GM21423 (cell line): ENCODE results near the gene PLXND1.

Source experiments
- ATAC-seq: cut with Tn5 transposase; IDR thresholded peaks from one replicate; pipeline ENCODE4 v1.9.1; 2021; ENCODE audit warnings: mild to moderate bottlenecking, moderate library complexity; ENCODE audit not compliant: unreplicated experiment

The PLXND1 gene

GRCh38 chr3:129585949-129586657, 20.4 kb downstream of the PLXND1 start:
- ATAC-seq: no peak

DNA sequence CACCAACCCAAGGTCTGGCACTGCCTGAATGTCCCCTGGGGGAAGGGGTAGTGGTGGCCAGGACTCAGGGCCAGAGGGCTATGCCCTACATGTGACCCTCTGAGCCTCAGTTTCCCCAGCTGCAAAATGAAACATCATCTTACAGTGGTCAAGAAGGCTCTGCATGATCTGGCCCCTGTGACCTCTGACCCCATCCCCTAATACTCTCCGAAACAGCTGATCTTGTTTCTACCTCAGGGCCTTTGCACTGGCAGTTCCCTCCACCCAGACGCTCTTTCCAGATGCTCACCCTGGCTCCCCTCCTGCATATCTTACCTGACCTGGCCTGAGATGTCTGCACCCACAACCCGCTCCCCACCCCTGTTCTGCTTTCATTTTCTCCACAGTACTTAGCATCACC, 21.8 kb downstream of the PLXND1 start:
- ATAC-seq: no peak

- no peak for ATAC-seq
These were observed 23.2 kb downstream of the PLXND1 start for GRCh38 chr3:129583289-129583688.

DNA sequence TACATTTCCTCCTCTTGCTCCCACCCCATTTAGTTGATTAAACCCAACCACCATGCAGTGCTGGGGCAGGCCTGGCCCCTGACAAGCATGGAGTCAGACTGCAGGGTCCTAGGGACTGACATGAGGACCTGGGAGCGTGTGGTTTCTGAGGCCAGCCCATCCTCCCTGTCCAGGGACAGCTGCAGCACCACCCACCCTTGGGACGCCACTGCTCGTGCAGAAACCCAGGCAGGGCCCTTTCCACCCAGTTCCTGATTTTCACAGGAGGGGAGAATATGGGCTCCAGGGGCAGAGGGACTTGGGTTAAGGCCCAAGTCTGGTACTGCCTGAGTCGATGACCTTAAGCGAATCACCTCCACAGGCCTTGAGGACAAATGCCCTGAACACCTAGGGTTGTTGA, 23.7 kb downstream of the PLXND1 start:
- ATAC-seq: no peak

DNA sequence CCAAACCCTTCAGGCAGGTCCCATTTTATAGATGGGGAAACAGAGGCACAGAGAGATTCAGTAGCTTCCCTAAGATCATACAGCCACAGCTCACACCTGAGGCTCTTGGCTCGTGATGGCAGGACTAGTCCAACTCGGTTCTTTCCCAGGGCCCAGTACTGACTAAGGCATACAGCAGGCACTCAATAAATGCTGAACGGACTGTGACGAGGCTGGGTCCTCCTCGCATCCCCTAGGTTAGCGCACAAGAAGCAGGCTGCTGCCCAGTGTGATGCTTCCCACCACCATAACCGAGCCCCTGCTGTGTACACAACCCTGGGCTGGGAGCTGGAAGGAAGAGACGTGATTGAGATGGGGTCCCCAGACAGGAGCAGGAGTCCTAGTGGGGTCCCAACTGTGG, 24.9 kb downstream of the PLXND1 start:
- ATAC-seq: no peak

GRCh38 chr3:129579991-129580390, 26.5 kb downstream of the PLXND1 start:
- no peak for ATAC-seq

GRCh38 chr3:129577925-129578786, 28.3 kb downstream of the PLXND1 start:
- ATAC-seq: peak; percentile 54

GRCh38 chr3:129577366-129577765, 29.1 kb downstream of the PLXND1 start:
- peak; percentile 1 for ATAC-seq

GRCh38 chr3:129576514-129577352, 29.7 kb downstream of the PLXND1 start:
- peak; percentile 70 for ATAC-seq

DNA sequence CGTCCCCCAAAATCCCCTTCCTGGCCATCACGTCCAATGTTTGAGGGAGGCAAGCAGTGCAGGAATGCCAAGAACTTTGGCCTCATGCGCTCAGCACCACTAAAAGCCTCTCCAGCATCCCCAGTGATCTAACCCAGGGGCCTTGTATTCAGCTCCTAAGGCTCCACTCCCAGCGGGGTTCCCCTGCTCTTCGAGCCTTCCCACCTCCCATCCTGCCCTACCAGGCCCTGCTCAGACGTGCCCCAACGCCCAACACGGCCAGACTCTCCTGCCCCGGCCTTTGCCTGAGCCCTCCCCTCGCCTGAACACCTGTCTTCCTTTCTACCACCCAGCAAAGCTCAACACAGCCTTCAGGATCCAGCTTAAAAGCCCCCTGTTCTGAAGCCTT, 30.5 kb downstream of the PLXND1 start:
- ATAC-seq: no peak

GRCh38 chr3:129575233-129575996, 31.1 kb downstream of the PLXND1 start:
- no peak for ATAC-seq

DNA sequence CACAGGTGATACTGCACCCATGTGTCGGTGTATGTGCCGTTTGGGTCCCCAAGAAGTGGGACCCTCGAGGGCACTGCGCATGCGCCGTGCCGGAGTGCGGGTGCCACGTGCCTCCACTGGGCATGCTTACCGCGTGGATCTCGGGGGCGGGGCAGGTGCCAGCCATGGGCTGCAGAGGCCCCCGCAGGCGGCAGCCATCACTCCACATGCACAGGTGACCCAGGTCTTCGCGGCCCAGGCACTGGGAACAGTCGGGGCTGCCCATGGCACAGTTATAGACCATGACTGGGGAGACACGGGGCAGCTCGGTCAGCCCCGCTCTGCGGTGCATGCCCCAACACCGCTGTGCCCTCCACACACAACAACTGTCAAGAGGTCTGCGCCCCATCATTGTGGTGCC, 32.3 kb downstream of the PLXND1 start:
- ATAC-seq: no peak

DNA sequence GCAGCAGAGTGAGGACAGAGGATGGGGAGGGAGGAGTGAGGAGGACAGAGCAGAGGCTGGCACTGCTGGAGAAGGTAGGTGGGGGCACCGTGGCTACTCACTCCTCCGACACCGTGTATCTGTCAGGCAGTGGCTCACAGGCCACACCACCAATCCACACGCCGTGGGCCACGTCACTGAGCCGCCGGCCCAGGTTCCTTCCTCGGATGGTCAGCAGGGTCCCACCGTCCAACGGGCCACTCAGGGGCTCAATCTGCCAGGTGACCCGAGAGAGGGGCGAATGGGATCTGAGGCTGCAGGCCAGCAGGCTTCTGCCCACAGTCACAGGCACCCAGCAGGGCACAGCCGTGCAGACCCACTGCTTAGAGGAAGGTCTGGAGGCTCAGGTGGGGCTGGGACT, 33.0 kb downstream of the PLXND1 start:
- ATAC-seq: no peak

GRCh38 chr3:129572603-129573002, 33.9 kb downstream of the PLXND1 start:
- ATAC-seq: no peak

DNA sequence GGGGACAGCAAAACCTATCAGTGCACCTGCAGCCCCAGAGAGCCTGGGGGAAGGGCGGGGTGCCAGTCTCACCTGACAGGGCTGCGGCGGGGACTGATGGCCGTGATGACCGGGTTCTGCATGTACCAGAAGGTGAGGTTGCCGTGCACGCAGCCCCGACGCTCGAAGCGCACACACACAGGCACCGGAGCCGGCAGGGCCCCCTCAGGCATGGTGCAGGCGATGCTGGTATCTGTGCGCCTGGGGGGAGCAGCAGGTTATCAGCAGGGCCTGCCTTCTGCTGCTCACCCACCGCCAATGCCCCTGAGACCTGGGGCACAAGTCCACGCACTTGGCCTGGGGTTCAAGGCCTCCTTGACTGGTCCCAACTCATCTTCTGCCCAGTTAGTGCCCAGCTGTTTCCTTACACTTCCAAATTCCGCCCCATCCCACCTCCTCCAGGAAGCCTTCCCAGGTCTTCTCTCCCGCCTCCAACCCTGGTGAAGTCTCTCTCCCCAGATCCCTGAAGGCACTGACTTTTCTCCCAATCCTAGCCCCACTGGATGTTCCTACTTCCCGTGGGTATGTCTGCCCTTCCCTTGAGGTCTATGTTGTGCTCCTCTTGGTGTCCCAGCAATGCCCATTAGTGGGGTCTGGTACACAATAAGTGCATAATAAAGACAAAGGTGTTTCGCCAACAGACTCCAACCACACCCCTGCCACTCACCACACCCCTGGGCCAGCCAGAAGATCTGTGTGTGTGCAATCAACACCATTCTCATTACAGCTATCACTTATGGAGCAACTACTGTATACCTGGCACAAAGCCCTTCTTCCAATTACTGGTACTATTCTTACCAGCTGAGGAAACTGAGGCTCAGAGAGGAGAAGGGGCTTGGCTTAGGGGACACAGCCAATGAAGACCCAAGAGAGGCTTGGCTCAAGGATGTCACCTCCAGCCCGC, 34.6 kb downstream of the PLXND1 start:
- ATAC-seq: no peak

DNA sequence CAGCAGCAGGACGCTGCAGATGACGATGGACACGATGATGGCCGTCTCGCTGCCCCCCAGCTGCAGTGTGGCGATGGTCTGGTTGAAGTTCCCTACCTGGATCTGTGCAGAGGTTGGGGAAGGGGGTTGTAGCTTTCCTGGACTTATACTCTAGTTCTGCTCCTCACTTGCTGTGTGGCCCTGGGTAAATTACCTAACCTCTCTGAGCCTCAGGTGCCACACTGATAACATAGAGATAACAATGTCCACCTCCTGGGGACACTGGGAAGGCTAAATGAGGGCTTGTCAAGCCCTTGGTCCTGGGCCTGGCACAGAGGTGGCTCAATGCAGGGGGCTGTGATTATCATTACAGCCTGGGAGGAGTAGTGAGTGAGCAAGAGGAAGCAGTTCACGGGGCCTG, 36.6 kb downstream of the PLXND1 start:
- ATAC-seq: no peak

GRCh38 chr3:129567939-129568338, 38.5 kb downstream of the PLXND1 start:
- ATAC-seq: no peak

DNA sequence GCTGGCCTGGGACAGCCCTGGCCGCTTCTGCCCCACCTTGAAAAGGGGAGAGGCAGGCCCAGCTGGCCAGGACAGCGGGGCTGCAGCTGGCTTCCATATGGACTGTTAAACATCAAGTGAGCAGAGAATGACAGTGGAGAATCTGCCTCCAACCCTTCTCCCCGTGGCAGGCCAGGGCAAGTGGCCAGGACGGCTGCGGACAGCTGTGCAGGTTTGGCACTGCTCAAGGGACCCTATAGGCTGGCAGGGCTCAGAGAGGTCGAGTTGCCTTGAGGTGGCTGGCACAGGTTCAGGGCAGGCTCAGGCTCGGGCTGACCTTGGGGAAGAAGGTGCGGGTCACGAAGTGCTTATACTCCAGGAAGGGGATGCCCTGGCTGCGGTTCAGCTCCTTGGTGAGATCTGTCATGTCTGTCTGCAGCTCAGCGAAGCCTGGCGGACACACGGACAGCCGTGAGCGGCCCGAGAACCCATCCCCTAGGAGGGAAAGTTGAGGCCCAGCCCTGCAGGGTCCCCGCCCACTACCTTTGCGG, 39.2 kb downstream of the PLXND1 start:
- no peak for ATAC-seq

DNA sequence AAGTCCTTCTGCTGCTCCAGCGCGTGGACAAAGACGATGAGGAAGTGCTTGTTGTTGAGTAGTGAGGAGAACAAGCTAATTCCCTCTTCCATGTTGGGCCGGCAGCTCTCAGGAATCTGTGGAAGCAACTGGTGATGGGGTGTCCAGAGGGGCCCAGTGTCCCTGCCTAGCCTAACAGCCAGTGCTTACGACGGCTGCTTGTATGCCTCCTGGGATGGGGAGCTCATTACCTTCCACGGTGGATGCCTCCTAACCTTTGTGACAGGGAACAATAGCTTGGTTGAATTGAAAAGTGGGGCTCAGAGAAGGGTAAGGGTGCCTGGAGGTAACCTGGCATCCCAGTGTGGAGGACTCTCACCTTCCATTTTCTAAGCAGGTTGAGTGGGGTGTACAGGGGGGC, 40.6 kb downstream of the PLXND1 start:
- no peak for ATAC-seq
